HEK293T (cell line): ENCODE results near the gene POU2F2.

Experiments
- CTCF ChIA-PET: fragments of 350-600 bp; formaldehyde crosslinking; extraction: SDS; loops from one replicate; lab custom pipeline; 2021; ENCODE audit warnings: antibody characterized with exemption, inconsistent platforms; lab: Yijun Ruan, JAX
- POLR2A ChIA-PET: fragments of 350-600 bp; formaldehyde crosslinking; extraction: SDS; loops from one replicate; lab custom pipeline; 2020; ENCODE audit warnings: antibody characterized with exemption, inconsistent platforms; lab: Yijun Ruan, JAX
- DNase-seq: peaks from one replicate; pipeline ENCODE4 v3.0.0; 2012; ENCODE audit warnings: mixed read lengths; ENCODE audit errors: extremely low spot score
- ARNT ChIP-seq: fragments of 450-650 bp; IDR thresholded peaks from 2 replicates; pipeline ENCODE4 v1.6.1; 2017; ENCODE audit warnings: mild to moderate bottlenecking
- BHLHE40 ChIP-seq: fragments of 450-650 bp; IDR thresholded peaks from 2 replicates; pipeline ENCODE4 v1.6.1; 2016; ENCODE audit warnings: mild to moderate bottlenecking, moderate library complexity, borderline replicate concordance
- CTBP1 ChIP-seq: fragments of 450-650 bp; IDR thresholded peaks from 2 replicates; pipeline ENCODE4 v1.6.1; 2016; ENCODE audit warnings: borderline replicate concordance
- ELF4 ChIP-seq: fragments of 450-650 bp; IDR thresholded peaks from 2 replicates; pipeline ENCODE4 v1.6.1; 2017; ENCODE audit warnings: antibody characterized with exemption
- FOXA1 ChIP-seq: fragments of 450-650 bp; IDR thresholded peaks from 2 replicates; pipeline ENCODE4 v1.6.1; 2016; ENCODE audit warnings: mild to moderate bottlenecking
- FOXK2 ChIP-seq: fragments of 450-650 bp; IDR thresholded peaks from 2 replicates; pipeline ENCODE4 v1.6.1; 2016; ENCODE audit warnings: mild to moderate bottlenecking
- FOXM1 ChIP-seq: fragments of 450-650 bp; IDR thresholded peaks from 2 replicates; pipeline ENCODE4 v1.6.1; 2017; ENCODE audit warnings: mild to moderate bottlenecking, borderline replicate concordance
- HDGF ChIP-seq: fragments of 450-650 bp; IDR thresholded peaks from 2 replicates; pipeline ENCODE4 v1.6.1; 2017; ENCODE audit warnings: antibody characterized with exemption, borderline replicate concordance
- L3MBTL2 ChIP-seq: fragments of 450-650 bp; conservative IDR thresholded peaks from 2 replicates; pipeline ENCODE4 v1.6.1; 2016; ENCODE audit warnings: mild to moderate bottlenecking
- LEF1 ChIP-seq: fragments of 450-650 bp; IDR thresholded peaks from 2 replicates; pipeline ENCODE4 v1.6.1; 2017; ENCODE audit warnings: mild to moderate bottlenecking, borderline replicate concordance
- NFRKB ChIP-seq: fragments of 450-650 bp; IDR thresholded peaks from 2 replicates; pipeline ENCODE4 v1.6.1; 2016; ENCODE audit warnings: mild to moderate bottlenecking, moderate library complexity
- SP1 ChIP-seq: fragments of 450-650 bp; IDR thresholded peaks from 2 replicates; pipeline ENCODE4 v1.6.1; 2017
- SUZ12 ChIP-seq: fragments of 450-650 bp; IDR thresholded peaks from 2 replicates; pipeline ENCODE4 v1.6.1; 2016; ENCODE audit warnings: mild to moderate bottlenecking
- TARDBP ChIP-seq: fragments of 450-650 bp; IDR thresholded peaks from 2 replicates; pipeline ENCODE4 v1.6.1; 2016
- ZNF384 ChIP-seq: fragments of 450-650 bp; IDR thresholded peaks from 2 replicates; pipeline ENCODE4 v1.6.1; 2016
- TF ChIP-seq, protein P1 (sequence below): fragments of 450-650 bp; IDR thresholded peaks from 2 replicates; pipeline ENCODE4 v1.6.1; 2016

Gene POU2F2

DNA sequence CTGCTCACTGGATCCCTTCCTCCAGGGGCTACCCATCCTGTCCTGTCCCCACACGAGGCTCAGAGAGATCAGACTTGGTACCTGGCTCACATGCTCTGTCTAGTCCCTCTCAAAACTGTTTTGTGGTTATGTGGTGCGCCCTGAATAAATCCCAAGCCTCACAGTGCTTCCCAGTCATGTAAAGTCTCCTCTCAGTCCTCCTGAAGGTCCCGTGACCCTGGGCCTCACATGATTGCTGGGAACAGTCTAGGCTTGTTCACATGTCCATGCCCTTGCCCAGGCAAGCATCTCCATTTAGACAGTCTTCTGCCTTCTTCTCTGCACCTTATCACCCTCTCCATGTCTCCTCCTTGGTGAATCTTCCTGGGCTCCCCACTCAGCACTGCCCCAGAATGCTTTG is 36.0 kb upstream of the POU2F2 start:
- DNase-seq = no peak
- ChIA-PET CTCF (no interaction called here), POLR2A (no interaction called here)
- TF ChIP-seq CTBP1 = no peak
- TF ChIP-seq L3MBTL2 = no peak
- no peak for TF ChIP-seq LEF1
- no peak for TF ChIP-seq NFRKB
- no peak for TF ChIP-seq FOXM1
- TF ChIP-seq ELF4 = no peak

DNA sequence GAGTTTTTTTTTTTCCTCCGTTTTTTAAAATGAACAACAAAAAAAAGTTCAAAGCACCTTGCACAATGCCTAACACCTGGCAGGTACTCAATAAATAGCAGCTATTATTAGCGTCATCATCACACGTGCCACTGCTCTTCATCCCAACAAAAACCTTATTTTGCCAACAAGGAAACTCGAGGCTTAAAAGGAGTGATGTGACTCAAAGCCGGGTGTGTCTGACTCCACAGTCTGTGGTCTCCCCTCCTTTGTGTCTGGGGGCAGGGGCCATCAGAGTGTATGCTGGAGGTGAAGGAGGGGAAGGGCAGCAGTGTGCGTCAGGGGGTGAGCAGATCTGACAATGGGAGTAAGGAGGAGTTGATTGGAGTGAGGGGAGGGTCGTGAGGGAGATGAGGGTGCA is 34.1 kb upstream of the POU2F2 start:
- DNase-seq = no peak
- TF ChIP-seq FOXK2 (no peak), ELF4 (no peak), CTBP1 (no peak), LEF1 (no peak), HDGF (no peak), TARDBP (no peak), SUZ12 (no peak), L3MBTL2 (no peak), FOXM1 (no peak), ZNF384 (no peak), FOXA1 (no peak), SP1 (no peak), NFRKB (no peak), BHLHE40 (no peak), ARNT (no peak)
- TF ChIP-seq, protein P1, sequence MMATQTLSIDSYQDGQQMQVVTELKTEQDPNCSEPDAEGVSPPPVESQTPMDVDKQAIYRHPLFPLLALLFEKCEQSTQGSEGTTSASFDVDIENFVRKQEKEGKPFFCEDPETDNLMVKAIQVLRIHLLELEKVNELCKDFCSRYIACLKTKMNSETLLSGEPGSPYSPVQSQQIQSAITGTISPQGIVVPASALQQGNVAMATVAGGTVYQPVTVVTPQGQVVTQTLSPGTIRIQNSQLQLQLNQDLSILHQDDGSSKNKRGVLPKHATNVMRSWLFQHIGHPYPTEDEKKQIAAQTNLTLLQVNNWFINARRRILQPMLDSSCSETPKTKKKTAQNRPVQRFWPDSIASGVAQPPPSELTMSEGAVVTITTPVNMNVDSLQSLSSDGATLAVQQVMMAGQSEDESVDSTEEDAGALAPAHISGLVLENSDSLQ = no peak
- CTCF ChIA-PET = no interaction called here
- POLR2A ChIA-PET = no interaction called here

DNA sequence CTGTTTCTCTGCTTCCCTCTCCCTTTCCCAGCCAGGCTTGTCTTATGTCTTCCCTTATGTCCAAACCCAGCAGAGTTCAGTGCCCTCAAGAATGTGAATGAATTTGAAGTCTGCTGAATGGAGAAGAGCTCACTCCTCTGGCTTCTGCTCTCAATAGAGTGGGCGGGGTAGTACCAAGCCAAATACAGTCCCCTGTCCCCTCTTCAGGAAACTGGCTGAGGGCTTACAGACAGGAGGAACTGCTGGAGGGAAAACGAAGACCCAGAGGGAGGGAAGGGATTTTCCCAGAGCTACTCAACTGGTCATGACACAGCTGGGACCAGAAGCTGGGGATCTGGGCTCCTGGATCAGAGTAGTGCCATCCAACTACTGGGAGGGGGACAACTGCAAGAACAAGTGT is 32.9 kb upstream of the POU2F2 start:
- POLR2A ChIA-PET = no interaction called here
- DNase-seq = no peak
- CTCF ChIA-PET = no interaction called here

DNA sequence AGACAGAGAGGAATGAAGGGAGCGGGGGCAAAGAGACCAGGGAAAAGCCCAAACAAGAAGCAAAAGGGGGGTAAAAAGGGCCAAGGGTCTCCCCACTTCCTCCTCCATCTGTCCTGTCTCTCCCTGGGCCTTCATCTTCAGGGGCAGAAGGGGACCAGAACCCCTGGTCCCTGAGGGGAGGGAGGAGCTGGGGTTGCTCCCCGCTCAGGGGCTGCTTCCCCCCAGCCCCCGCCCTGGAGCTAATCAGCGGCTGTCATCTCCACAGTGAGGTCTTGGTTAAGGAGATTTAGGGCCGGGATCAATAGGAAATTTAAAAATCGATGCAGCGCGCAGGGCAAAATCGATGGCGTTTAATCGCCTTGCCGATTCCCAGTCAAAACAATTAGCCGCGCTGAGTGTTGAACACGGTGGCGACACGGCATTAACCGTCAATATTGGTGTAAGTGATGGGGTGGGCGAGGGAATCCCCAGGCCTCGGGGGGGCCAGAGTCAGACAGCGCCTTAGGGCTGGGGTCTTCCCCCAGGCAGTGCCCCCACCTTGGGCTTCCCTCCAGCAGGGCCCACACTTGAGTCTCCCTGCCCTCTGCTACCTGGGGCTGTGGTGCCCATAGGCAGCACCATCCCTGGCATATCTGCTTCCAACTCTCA is 29.5 kb upstream of the POU2F2 start:
- no peak for DNase-seq
- ChIA-PET POLR2A (no interaction called here), CTCF (no interaction called here)
- TF ChIP-seq FOXM1 (no peak), ARNT (no peak), TARDBP (no peak), CTBP1 (no peak), BHLHE40 (no peak), SUZ12 (no peak), FOXK2 (no peak), ELF4 (no peak), ZNF384 (no peak), FOXA1 (no peak), SP1 (no peak), LEF1 (no peak), HDGF (no peak), NFRKB (no peak), L3MBTL2 (no peak)
- TF ChIP-seq, protein P1 = no peak

More for the DNA sequence above, 32.9 kb upstream of the POU2F2 start:
- no peak for TF ChIP-seq SUZ12
- TF ChIP-seq FOXM1 = no peak

DNA sequence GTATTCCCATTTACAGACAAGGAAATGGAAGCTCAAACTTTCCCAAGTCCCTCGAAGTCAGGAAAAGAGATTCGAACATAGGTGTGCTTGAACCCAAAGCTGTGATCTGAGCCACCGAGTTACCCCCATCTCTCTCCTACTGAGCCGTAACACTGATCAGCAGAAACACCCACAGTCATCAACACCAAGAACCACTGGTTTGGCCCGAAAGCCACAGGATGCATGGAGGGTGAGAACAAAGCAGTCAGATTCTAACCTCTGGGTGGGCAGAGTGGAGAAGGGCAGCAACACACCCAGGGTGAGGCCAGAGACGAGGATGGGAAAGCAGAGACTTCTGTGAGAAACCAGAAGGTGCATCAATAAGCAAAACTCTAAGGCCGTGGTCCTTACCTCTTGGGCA is 27.7 kb upstream of the POU2F2 start:
- ChIA-PET CTCF (no interaction called here), POLR2A (no interaction called here)
- DNase-seq = no peak
- TF ChIP-seq SUZ12 (no peak), FOXM1 (no peak), ELF4 (no peak), LEF1 (no peak), TARDBP (no peak), ZNF384 (no peak)
- TF ChIP-seq, protein P1 = no peak

DNA sequence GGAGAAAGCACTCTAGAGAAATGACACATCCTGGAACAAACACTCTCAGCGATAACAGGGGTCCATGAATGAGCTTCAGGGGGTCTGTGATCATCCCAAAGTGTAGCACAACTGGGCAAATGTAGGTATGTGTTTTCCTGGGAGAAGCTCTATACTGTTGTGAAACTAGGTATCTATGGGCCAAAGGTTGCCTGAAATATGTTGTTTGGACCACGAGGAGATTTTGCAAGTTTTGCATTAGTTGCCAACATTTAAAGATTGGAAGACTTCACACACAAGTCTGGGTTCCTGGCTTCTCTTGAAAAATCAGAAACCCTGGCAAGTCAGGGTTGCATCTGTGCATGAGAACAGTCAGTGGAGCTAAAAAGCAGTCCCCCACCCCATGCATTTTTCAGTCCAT is 26.7 kb upstream of the POU2F2 start:
- no peak for DNase-seq
- TF ChIP-seq L3MBTL2 (no peak), FOXM1 (no peak), ZNF384 (no peak), HDGF (no peak), FOXA1 (no peak), BHLHE40 (no peak), FOXK2 (no peak), LEF1 (no peak), SUZ12 (no peak), ARNT (no peak), ELF4 (no peak)
- ChIA-PET CTCF (no interaction called here), POLR2A (no interaction called here)

DNA sequence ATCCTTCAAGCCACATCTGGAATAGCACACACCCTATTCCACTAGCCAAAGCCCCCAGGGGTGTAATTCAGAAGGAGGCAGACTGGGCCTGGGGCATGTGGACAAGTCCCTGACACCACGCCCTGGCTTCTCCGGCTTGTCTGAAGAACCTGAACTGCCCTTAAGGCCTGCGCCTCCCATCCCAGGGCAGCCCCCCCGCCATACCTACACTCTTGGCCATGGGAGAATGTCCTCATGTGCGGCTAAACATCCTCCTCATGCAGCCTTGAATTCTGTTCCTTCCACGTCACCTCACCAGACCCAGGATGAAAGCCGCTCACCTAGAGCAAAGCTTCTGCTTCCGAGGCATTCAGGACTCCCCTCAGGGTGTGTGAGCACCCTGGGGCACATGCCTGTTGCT is 24.3 kb upstream of the POU2F2 start:
- no peak for DNase-seq
- POLR2A ChIA-PET = no interaction called here
- CTCF ChIA-PET = no interaction called here
- TF ChIP-seq BHLHE40 (no peak), ELF4 (no peak), NFRKB (no peak)
